HT1080 (cell line): ENCODE results near the gene RBMS2. TPM values are rescaled to one million over a fixed set of nuclear protein-coding genes. Genes with fewer than 3 reads are reported as not detected.
A peak's percentile ranks its signal among the peaks of the same experiment; 100 is the strongest.

Experiments used
- small RNA-seq: library from RNA; depleted of rRNA; stranded (forward); fragments of <200 nt; gene quantifications from one replicate; pipeline ENCODE3, GENCODE V24; 2014
- total RNA-seq: library from RNA; depleted of rRNA; stranded (reverse); fragments of >200 nt; shearing (Covaris generic); gene quantifications from 2 replicates; pipeline ENCODE4 v1.2.3, GENCODE V29; 2014; rRNA removed

RBMS2 gene
- total RNA-seq, 1 experiment from 2014 or later, result 33.3 TPM

Small RNA genes within 50 kb of the gene (small RNA-seq; reads per million reads assigned to genes)
- not detected for gene RNU6-343P
- 2,955 reads per million, percentile 99 among the genes with 10 or more reads in this experiment for gene SNORD59A

Other genes with a start within 250 kb of the RBMS2 start
- gene CS, start 221.5 kb upstream of the RBMS2 start, total RNA-seq, result 122 and 174 TPM in 2 replicates
- gene CNPY2, start 205.8 kb upstream of the RBMS2 start, total RNA-seq, result 72.2 and 85.4 TPM in 2 replicates
- 10.0 and 16.9 TPM in 2 replicates for gene PAN2, start 187.8 kb upstream of the RBMS2 start, total RNA-seq
- 0.43 TPM in 1 of 2 replicates, not detected in the other for gene IL23A, start 182.9 kb upstream of the RBMS2 start, total RNA-seq
- 32.7 and 33.1 TPM in 2 replicates for gene STAT2, start 161.7 kb upstream of the RBMS2 start, total RNA-seq
- not detected in 2 replicates for gene APOF, start 159.0 kb upstream of the RBMS2 start, total RNA-seq
- 17.5 and 21.3 TPM in 2 replicates for gene TIMELESS, start 72.4 kb upstream of the RBMS2 start, total RNA-seq
- gene MIP, start 67.2 kb upstream of the RBMS2 start, total RNA-seq, result not detected in 2 replicates
- 2.3 and 2.9 TPM in 2 replicates for gene SPRYD4, start 53.2 kb upstream of the RBMS2 start, total RNA-seq
- gene GLS2, start 33.7 kb upstream of the RBMS2 start, total RNA-seq, result not detected in 2 replicates
- gene BAZ2A, start 108.5 kb downstream of the RBMS2 start, total RNA-seq, result 23.6 and 47.0 TPM in 2 replicates
- gene ATP5F1B, start 124.2 kb downstream of the RBMS2 start, total RNA-seq, result 1,094 and 1,322 TPM in 2 replicates
- 124 and 305 TPM in 2 replicates for gene PTGES3, start 166.5 kb downstream of the RBMS2 start, total RNA-seq
- 1,958 and 2,010 TPM in 2 replicates for gene NACA, start 203.5 kb downstream of the RBMS2 start, total RNA-seq
- 56.7 and 61.0 TPM in 2 replicates for gene PRIM1, start 230.5 kb downstream of the RBMS2 start, total RNA-seq
- gene HSD17B6, start 241.5 kb downstream of the RBMS2 start, total RNA-seq, result 0.53 and 1.0 TPM in 2 replicates